Esophagus muscularis mucosa (tissue), 4 donors: ENCODE data around the gene SLC6A18. TPM values are rescaled to one million over a fixed set of nuclear protein-coding genes. Genes with fewer than 3 reads are reported as not detected.

Experiments
- DNase-seq: peaks from one replicate; pipeline ENCODE4 v3.0.0-alpha.2; 2017; ENCODE audit errors: extremely low spot score
- H3K27ac ChIP-seq, 4 donors: fragments of 200-600 bp; sonication (generic); replicated peaks in 1 of 4; 1 replicate in 3 of 4; 2 replicates in 1 of 4; pipeline ENCODE4 v1.5.1; 2016 to 2019; ENCODE audit warnings: mild to moderate bottlenecking in 1 of 4
- H3K27me3 ChIP-seq, 4 donors: fragments of 200-600 bp; sonication (generic); one replicate each; pipeline versions ENCODE4 v1.5.1 to v1.6.0; 2016 to 2019
- H3K36me3 ChIP-seq, 4 donors: fragments of 200-600 bp; sonication (generic); one replicate each; pipeline ENCODE4 v1.5.1; 2016 to 2019
- H3K4me1 ChIP-seq, 4 donors: fragments of 200-600 bp; sonication (generic); one replicate each; pipeline ENCODE4 v1.5.1; 2016 to 2019
- H3K4me3 ChIP-seq, 4 donors: fragments of 200-600 bp; sonication (generic); 1 replicate in 2 of 4; 2 replicates in 2 of 4; pipeline ENCODE4 v1.5.1; 2016 to 2019; ENCODE audit warnings: mild to moderate bottlenecking in 4 of 4, moderate library complexity in 1 of 4
- H3K9me3 ChIP-seq, 4 donors: fragments of 200-600 bp; sonication (generic); 1 replicate in 3 of 4; 2 replicates in 1 of 4; pipeline ENCODE4 v1.5.1; 2016 to 2019
- EP300 ChIP-seq: sonication (generic); formaldehyde crosslinking; IDR thresholded peaks from one replicate; pipeline ENCODE4 v1.6.1; 2017; ENCODE audit warnings: antibody characterized with exemption
- POLR2A ChIP-seq: fragments of 450-650 bp; IDR thresholded peaks from one replicate; pipeline ENCODE4 v1.6.1; 2017; ENCODE audit warnings: antibody characterized with exemption, moderate library complexity, mild to moderate bottlenecking, low read depth
- POLR2AphosphoS5 ChIP-seq, 2 donors: sonication (generic); formaldehyde crosslinking; IDR thresholded peaks; one replicate each; pipeline ENCODE4 v1.6.1; 2017; ENCODE audit warnings: antibody characterized with exemption in 2 of 2
- WGBS: methylation state at CpG from one replicate; pipeline ENCODE4 v1.1.5; 2018; 5-methylcytosine and 5-hydroxymethylcytosine counted together
- intact Hi-C: fragments of 100-400 bp; cut with DNase I; formaldehyde crosslinking; loops from one replicate; pipeline ENCODE4 v1.15.1; 2023
- total RNA-seq, 4 donors: library from RNA; depleted of rRNA; stranded (reverse); fragments of >200 nt; gene quantifications; one replicate each; pipeline versions ENCODE4 v1.1.0 to v1.2.1, GENCODE V29; 2016
- TF ChIP-seq, protein P1 (sequence below), 3 experiments: fragments of 200-600 bp in 2 of 3; fragments of 450-650 bp in 1 of 3; sonication (generic) in 2 of 3; IDR thresholded peaks; one replicate each; pipeline ENCODE4 v1.5.1; 2017 to 2019; ENCODE audit warnings: antibody characterized with exemption in 3 of 3, mild to moderate bottlenecking in 2 of 3, moderate library complexity in 1 of 3

Gene SLC6A18
- total RNA-seq, 4 donors from 2014 or later: not detected

DNA sequence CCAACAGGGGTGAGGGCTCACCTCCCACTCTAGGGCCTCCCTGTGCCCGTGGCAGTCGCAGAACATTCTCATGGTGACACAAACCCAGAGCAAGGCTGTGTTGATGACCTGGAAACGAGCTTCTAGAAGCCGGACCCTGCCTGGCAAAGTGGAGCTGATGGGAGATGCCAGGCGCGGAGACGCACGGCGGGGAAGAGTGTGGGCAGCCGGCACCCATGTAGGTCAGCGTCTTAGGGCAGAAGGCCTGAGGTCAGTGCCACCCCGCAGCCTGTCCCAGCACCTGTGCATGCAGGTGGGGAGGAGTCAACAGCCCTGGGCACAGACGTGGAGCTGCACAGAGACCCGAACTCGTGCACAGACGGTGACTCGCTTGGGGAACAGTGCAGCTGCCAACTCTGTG is 5.4 kb downstream of the SLC6A18 start:
- no peak overlapping the region for H3K4me3 ChIP-seq
- H3K27me3 ChIP-seq: peaks cover 0 to 87% (median 0%) of the 10 kb centered on the region in 4 donors
- WGBS: 90% methylated on average over 15 of the region's 17 CpGs
- H3K4me1 ChIP-seq: no peaks in the 10 kb centered on the region
- no peaks in the 10 kb centered on the region for H3K36me3 ChIP-seq
- DNase-seq: no peak
- no peak for TF ChIP-seq EP300
- TF ChIP-seq POLR2AphosphoS5 (IDR thresholded peaks at IDR 0.05): no peak
- no peak for TF ChIP-seq POLR2A
- TF ChIP-seq, protein P1, sequence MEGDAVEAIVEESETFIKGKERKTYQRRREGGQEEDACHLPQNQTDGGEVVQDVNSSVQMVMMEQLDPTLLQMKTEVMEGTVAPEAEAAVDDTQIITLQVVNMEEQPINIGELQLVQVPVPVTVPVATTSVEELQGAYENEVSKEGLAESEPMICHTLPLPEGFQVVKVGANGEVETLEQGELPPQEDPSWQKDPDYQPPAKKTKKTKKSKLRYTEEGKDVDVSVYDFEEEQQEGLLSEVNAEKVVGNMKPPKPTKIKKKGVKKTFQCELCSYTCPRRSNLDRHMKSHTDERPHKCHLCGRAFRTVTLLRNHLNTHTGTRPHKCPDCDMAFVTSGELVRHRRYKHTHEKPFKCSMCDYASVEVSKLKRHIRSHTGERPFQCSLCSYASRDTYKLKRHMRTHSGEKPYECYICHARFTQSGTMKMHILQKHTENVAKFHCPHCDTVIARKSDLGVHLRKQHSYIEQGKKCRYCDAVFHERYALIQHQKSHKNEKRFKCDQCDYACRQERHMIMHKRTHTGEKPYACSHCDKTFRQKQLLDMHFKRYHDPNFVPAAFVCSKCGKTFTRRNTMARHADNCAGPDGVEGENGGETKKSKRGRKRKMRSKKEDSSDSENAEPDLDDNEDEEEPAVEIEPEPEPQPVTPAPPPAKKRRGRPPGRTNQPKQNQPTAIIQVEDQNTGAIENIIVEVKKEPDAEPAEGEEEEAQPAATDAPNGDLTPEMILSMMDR (IDR thresholded peaks at IDR 0.05): no peak
- H3K27ac ChIP-seq: no peak overlapping the region
- intact Hi-C loops: no loop called here
- H3K9me3 ChIP-seq: peaks cover 0 to 16% (median 10%) of the 10 kb centered on the region in 4 donors

GRCh38 chr5:1231354-1231905 is 6.2 kb downstream of the SLC6A18 start:
- H3K4me3 ChIP-seq: no peak overlapping the region
- no peaks in the 10 kb centered on the region for H3K36me3 ChIP-seq
- intact Hi-C loops: no loop called here
- H3K27ac ChIP-seq: no peak overlapping the region
- H3K27me3 ChIP-seq: peaks cover 0 to 78% (median 0%) of the 10 kb centered on the region in 4 donors
- DNase-seq: no peak
- 62% methylated on average over 9 of the region's 13 CpGs for WGBS
- peaks cover 0 to 25% (median 17%) of the 10 kb centered on the region in 4 donors for H3K9me3 ChIP-seq
- H3K4me1 ChIP-seq: no peaks in the 10 kb centered on the region
- TF ChIP-seq EP300 (no peak), POLR2AphosphoS5 (IDR thresholded peaks at IDR 0.05) (no peak), POLR2A (no peak)
- TF ChIP-seq, protein P1 (IDR thresholded peaks at IDR 0.05): no peak

DNA sequence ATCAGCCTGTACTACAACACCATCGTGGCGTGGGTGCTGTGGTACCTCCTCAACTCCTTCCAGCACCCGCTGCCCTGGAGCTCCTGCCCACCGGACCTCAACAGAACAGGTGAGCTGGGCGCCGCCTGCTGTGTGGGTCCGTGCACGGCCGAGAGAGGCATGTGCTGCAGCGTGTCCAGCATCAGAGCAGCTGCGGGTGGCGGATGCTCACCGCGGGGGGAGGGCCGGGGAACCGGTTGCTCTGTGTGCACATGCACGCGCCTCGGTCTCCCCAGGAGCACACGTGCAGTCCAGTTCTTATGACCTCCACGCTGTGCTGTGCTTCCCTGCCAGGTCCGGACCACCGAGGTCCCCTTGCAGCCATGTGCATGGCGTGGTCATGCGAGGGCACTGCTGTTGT is 7.6 kb downstream of the SLC6A18 start:
- Histone ChIP-seq H3K4me3 (no peak overlapping the region), H3K36me3 (no peaks in the 10 kb centered on the region), H3K4me1 (no peaks in the 10 kb centered on the region), H3K27ac (no peak overlapping the region), H3K27me3 (peaks cover 0 to 68% (median 0%) of the 10 kb centered on the region in 4 donors), H3K9me3 (peaks cover 0 to 29% (median 20%) of the 10 kb centered on the region in 4 donors)
- 89% methylated on average over 20 of the region's 25 CpGs for WGBS
- TF ChIP-seq, protein P1 (IDR thresholded peaks at IDR 0.05): no peak
- TF ChIP-seq POLR2A (no peak), EP300 (no peak), POLR2AphosphoS5 (IDR thresholded peaks at IDR 0.05) (no peak)
- intact Hi-C loops: no loop called here
- DNase-seq: no peak

DNA sequence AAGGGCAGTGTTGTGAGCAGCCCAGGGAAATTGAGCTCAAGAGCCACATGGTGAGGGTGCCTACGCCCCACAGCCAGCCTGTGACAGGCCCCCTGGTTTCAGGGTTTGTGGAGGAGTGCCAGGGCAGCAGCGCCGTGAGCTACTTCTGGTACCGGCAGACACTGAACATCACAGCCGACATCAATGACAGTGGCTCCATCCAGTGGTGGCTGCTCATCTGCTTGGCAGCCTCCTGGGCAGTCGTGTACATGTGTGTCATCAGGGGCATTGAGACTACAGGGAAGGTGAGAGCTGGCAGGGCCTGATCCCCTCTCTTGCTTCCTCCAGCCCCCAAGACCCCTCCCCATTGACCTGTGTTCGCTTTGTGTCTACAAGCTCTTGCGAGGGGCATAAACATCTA is 10.2 kb downstream of the SLC6A18 start:
- Histone ChIP-seq H3K36me3 (no peaks in the 10 kb centered on the region), H3K4me1 (no peaks in the 10 kb centered on the region), H3K27ac (no peak overlapping the region), H3K4me3 (no peak overlapping the region), H3K27me3 (peaks cover 0 to 42% (median 0%) of the 10 kb centered on the region in 4 donors), H3K9me3 (peaks cover 0 to 29% (median 20%) of the 10 kb centered on the region in 4 donors)
- intact Hi-C loops: no loop called here
- 72% methylated on average over 6 of the region's 8 CpGs for WGBS
- TF ChIP-seq, protein P1 (IDR thresholded peaks at IDR 0.05): no peak
- TF ChIP-seq POLR2AphosphoS5 (IDR thresholded peaks at IDR 0.05): no peak
- no peak for TF ChIP-seq POLR2A
- TF ChIP-seq EP300: no peak
- no peak for DNase-seq

- TF ChIP-seq EP300: no peak
- TF ChIP-seq, protein P1 (IDR thresholded peaks at IDR 0.05): no peak
- TF ChIP-seq POLR2AphosphoS5 (IDR thresholded peaks at IDR 0.05): no peak
- H3K4me3 ChIP-seq: no peak overlapping the region
- H3K4me1 ChIP-seq: no peaks in the 10 kb centered on the region
- intact Hi-C loops: no loop called here
- H3K27me3 ChIP-seq: peaks cover 0 to 38% (median 0%) of the 10 kb centered on the region in 4 donors
- no peaks in the 10 kb centered on the region for H3K36me3 ChIP-seq
- DNase-seq: no peak
- 100% methylated on average over 1 of the region's 1 CpG for WGBS
- H3K9me3 ChIP-seq: peaks cover 0 to 29% (median 20%) of the 10 kb centered on the region in 4 donors
- no peak overlapping the region for H3K27ac ChIP-seq
Observed at GRCh38 chr5:1235838-1236237, 10.7 kb downstream of the SLC6A18 start.
